GM12878 (cell line): ENCODE measurements around the gene BTBD9. TPM values are rescaled to one million over a fixed set of nuclear protein-coding genes. Genes with fewer than 3 reads are reported as not detected.

Experiments used
- ATAC-seq: fragments of 200-7000 bp; cut with Tn5 transposase; 3 replicates; pipeline ENCODE4 v1.9.1; 2020; ENCODE audit warnings: mild to moderate bottlenecking, moderate library complexity
- BruUV-seq: library from RNA; stranded (reverse); fragments of 400-500 nt; replicated peaks from 2 replicates; lab custom pipeline; 2021; lab: Mats Ljungman, UMichigan
- CTCF ChIA-PET: fragments of 300-600 bp; sonication (Branson Sonifier 250); formaldehyde crosslinking; extraction: SDS; loops from one replicate; lab custom pipeline; 2021; ENCODE audit warnings: inconsistent platforms; lab: Yijun Ruan, JAX
- POLR2A ChIA-PET: fragments of 350-600 bp; formaldehyde crosslinking; extraction: SDS; loops from one replicate; lab custom pipeline; 2021; ENCODE audit warnings: inconsistent platforms; lab: Charles Lee
- RAD21 ChIA-PET: fragments of 300-600 bp; sonication (Branson Sonifier 250); formaldehyde crosslinking; loops from one replicate; lab custom pipeline; 2023; ENCODE audit warnings: antibody characterized with exemption; ENCODE audit not compliant: unreplicated experiment; lab: Charles Lee
- SMC1A ChIA-PET: fragments of 300-600 bp; sonication (Branson Sonifier 250); formaldehyde crosslinking; loops from one replicate; lab custom pipeline; 2023; ENCODE audit not compliant: unreplicated experiment, uncharacterized antibody; lab: Charles Lee
- DNase-seq: peaks from one replicate; pipeline ENCODE4 v3.0.0-alpha.2; 2011; ENCODE audit warnings: low read depth, low spot score
- FAIRE-seq: peaks from 3 replicates; lab custom pipeline; 2011; peaks lifted over from hg19 to GRCh38; lab: Jason Lieb, UNC
- H2AFZ ChIP-seq: 2 replicates; pipeline ENCODE4 v1.6.0; 2011; ENCODE audit warnings: low read depth, low read length, control low read depth; ENCODE audit not compliant: control insufficient read depth
- H3K27ac ChIP-seq: 2 replicates; pipeline ENCODE4 v1.5.1; 2011; ENCODE audit warnings: control low read depth; ENCODE audit not compliant: control insufficient read depth, insufficient read depth
- H3K27me3 ChIP-seq, 2 experiments: replicated peaks in 1 of 2; 2 replicates each; pipeline versions ENCODE4 v1.6.0 to v1.6.1; 2011; ENCODE audit warnings: low read length in 1 of 2; ENCODE audit not compliant: control insufficient read depth in 2 of 2, insufficient read depth in 2 of 2
- H3K36me3 ChIP-seq, 2 experiments: 2 replicates each; pipeline ENCODE4 v1.5.1; 2011; ENCODE audit warnings: low read length in 1 of 2; ENCODE audit not compliant: control insufficient read depth in 2 of 2, insufficient read depth in 2 of 2
- H3K4me1 ChIP-seq: 2 replicates; pipeline ENCODE4 v1.6.1; 2011; ENCODE audit warnings: mild to moderate bottlenecking, low read length, moderate library complexity, mixed read lengths; ENCODE audit not compliant: control insufficient read depth, insufficient read depth
- H3K4me2 ChIP-seq: 2 replicates; pipeline ENCODE4 v1.6.0; 2011; ENCODE audit warnings: control low read depth; ENCODE audit not compliant: control insufficient read depth, insufficient read depth
- H3K4me3 ChIP-seq: fragments of 200-600 bp; sonication (generic); 2 replicates; pipeline ENCODE4 v1.5.1; 2016
- H3K79me2 ChIP-seq: 2 replicates; pipeline ENCODE4 v1.6.0; 2011; ENCODE audit warnings: low read length; ENCODE audit not compliant: control insufficient read depth, insufficient read depth
- H3K9ac ChIP-seq: 2 replicates; pipeline ENCODE4 v1.8.0; 2011; ENCODE audit warnings: low read length, control low read depth, mixed read lengths; ENCODE audit not compliant: control insufficient read depth, insufficient read depth
- H3K9me3 ChIP-seq: replicated peaks from 3 replicates; pipeline ENCODE4 v1.5.1; 2011; ENCODE audit warnings: mild to moderate bottlenecking, low read length; ENCODE audit not compliant: control insufficient read depth, insufficient read depth
- H4K20me1 ChIP-seq: 2 replicates; pipeline ENCODE4 v1.6.0; 2011; ENCODE audit not compliant: control insufficient read depth, insufficient read depth
- MYB ChIP-seq: fragments of 150-350 bp; IDR thresholded peaks from 2 replicates; pipeline ENCODE4 v1.6.1; 2014; ENCODE audit warnings: mild to moderate bottlenecking, low read depth, low read length, borderline replicate concordance
- NR2C1 ChIP-seq: fragments of 450-650 bp; IDR thresholded peaks from 2 replicates; pipeline ENCODE4 v1.6.1; 2017; ENCODE audit warnings: antibody characterized with exemption, mild to moderate bottlenecking, moderate library complexity
- TCF7 ChIP-seq: IDR thresholded peaks from 2 replicates; pipeline ENCODE4 v1.6.1; 2014; ENCODE audit warnings: antibody characterized with exemption, borderline replicate concordance
- YY1 ChIP-seq: IDR thresholded peaks from 2 replicates; pipeline ENCODE4 v1.6.1; 2011; ENCODE audit warnings: low read depth, mild to moderate bottlenecking, low read length
- ZBTB11 ChIP-seq: fragments of 450-650 bp; formaldehyde crosslinking; IDR thresholded peaks from 2 replicates; pipeline ENCODE4 v1.5.0; 2022; ENCODE audit warnings: mild to moderate bottlenecking, missing genetic modification characterization
- ZNF217 ChIP-seq: fragments of 450-650 bp; IDR thresholded peaks from 2 replicates; pipeline ENCODE4 v1.6.1; 2017; ENCODE audit warnings: antibody characterized with exemption, mild to moderate bottlenecking
- in situ Hi-C: fragments of 300-500 bp; cut with MboI; formaldehyde crosslinking; loops from 9 replicates; pipeline ENCODE4 v1.14.3; 2018; ENCODE audit warnings: mixed read lengths
- intact Hi-C: fragments of 100-400 bp; cut with micrococcal nuclease; formaldehyde crosslinking; loops from one replicate; pipeline ENCODE4 v1.14.2; 2022; ENCODE audit not compliant: unreplicated experiment
- polyA plus RNA-seq, 11 experiments: library from polyadenylated mRNA; depleted of rRNA in 4 of 11; unstranded in 6 of 11; stranded (reverse) in 5 of 11; fragments of >200 nt; fragmentation: Nextera tagmentation in 4 of 11; fragmentation: Illumina TruSeq in 1 of 11; extraction: Ambion mirVana in 4 of 11; extraction: Trizol in 1 of 11; gene quantifications; 1 replicate in 1 of 11; 2 replicates in 10 of 11; pipeline versions ENCODE4 v1.2.1 to v1.2.3, GENCODE V29; 2011 to 2016; ENCODE audit warnings: inconsistent platforms in 2 of 11, missing spikeins in 2 of 11, low read depth in 1 of 11
- total RNA-seq, 4 experiments: library from RNA; depleted of rRNA in 3 of 4; stranded (reverse); fragments of >200 nt in 3 of 4; fragmentation: Illumina TruSeq in 1 of 4; extraction: Trizol in 1 of 4; gene quantifications; 2 replicates each; pipeline versions ENCODE4 v1.2.1 to v1.2.3, GENCODE V29; 2013 to 2021

Gene BTBD9
- total and polyA plus RNA-seq, 10 of the 15 experiments (the other 5 are each of a cell fraction or from before 2014, with no cell fraction given), result 0.22 to 8.6 (median 4.6) TPM

DNA sequence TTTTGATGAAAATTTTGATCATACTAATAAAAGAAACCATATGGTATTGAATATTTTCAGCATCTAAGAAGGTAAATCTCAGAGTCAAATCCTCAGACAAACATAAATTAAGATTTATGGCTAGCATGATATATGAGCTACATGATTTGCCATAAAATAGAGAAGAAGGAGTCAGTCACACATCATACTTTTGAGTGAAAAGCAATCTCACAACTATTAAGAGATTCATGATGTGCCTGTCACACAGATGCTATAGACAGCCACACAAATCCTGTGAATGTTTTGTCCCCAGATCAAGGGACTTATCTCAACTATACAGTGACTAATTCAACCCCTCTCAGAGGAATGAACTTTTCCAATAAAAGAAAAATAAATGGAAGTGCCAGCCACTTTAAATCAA is 85.7 kb downstream of the BTBD9 start:
- no peak overlapping the region for H3K27ac ChIP-seq
- H4K20me1 ChIP-seq, result no peaks in the 10 kb centered on the region
- H3K4me2 ChIP-seq, result no peak overlapping the region
- no TSS peak for BruUV-seq
- ChIA-PET SMC1A (interaction anchor here (0.6 to 2.0 kb wide), 3 partner anchors 12 to 29 kb away, joined by 3 to 7 read pairs (median 3); no protein-coding TSS in a partner anchor), RAD21 (no interaction called here), POLR2A (interaction anchor here (0.5 kb wide), 1 partner anchor 484 kb away, joined by 3 read pairs; no protein-coding TSS in a partner anchor), CTCF (interaction anchor here (3.3 kb wide), 1 partner anchor 16 kb away, joined by 16 read pairs; no protein-coding TSS in a partner anchor)
- H3K4me3 ChIP-seq, result no peak overlapping the region
- H3K27me3 ChIP-seq, result no peaks in the 10 kb centered on the region
- H3K9me3 ChIP-seq, result peaks cover 2% of the 10 kb centered on the region; the same call in 2 of the 3 replicates
- ATAC-seq (no peak), FAIRE-seq (no peak), DNase-seq (no peak)
- no peak overlapping the region for H3K9ac ChIP-seq
- in situ Hi-C loops (no loop called here), intact Hi-C loops (no loop called here)
- H3K36me3 ChIP-seq, result no peaks in the 10 kb centered on the region
- H2AFZ ChIP-seq, result no peak overlapping the region
- H3K79me2 ChIP-seq, result no peaks in the 10 kb centered on the region
- TF ChIP-seq YY1 (no peak), ZNF217 (no peak), NR2C1 (no peak), TCF7 (no peak), MYB (no peak), ZBTB11 (CRISPR knock-in tag) (no peak)
- H3K4me1 ChIP-seq, result no peaks in the 10 kb centered on the region
